Smooth muscle cell (in vitro differentiated cells): ENCODE results near the gene RASD1. TPM values are rescaled to one million over a fixed set of nuclear protein-coding genes. Genes with fewer than 3 reads are reported as not detected.
"Not testable (repeated sequence)": the region's sequence is repeated elsewhere in the genome, so short reads cannot be mapped to it uniquely, and the experiment has no call there.

Experiments
- DNase-seq: peaks from one replicate; lab custom pipeline; 2025; ENCODE audit not compliant: unreplicated experiment; lab: John Stamatoyannopoulos, UW
- H2AFZ ChIP-seq: fragments of 200-600 bp; sonication (generic); 2 replicates; pipeline ENCODE4 v1.6.0; 2016; ENCODE audit warnings: antibody characterized with exemption, low read depth, mild to moderate bottlenecking
- H3F3A ChIP-seq: fragments of 200-600 bp; sonication (generic); 2 replicates; pipeline ENCODE4 v1.6.0; 2017; ENCODE audit warnings: antibody characterized with exemption, low read depth
- H3K27ac ChIP-seq: fragments of 200-600 bp; sonication (generic); 2 replicates; pipeline ENCODE4 v1.5.1; 2016; ENCODE audit warnings: low read depth, mild to moderate bottlenecking
- H3K27me3 ChIP-seq: fragments of 200-600 bp; sonication (generic); 2 replicates; pipeline ENCODE4 v1.6.1; 2016; ENCODE audit warnings: low read depth, mild to moderate bottlenecking
- H3K36me3 ChIP-seq: fragments of 200-600 bp; sonication (generic); 2 replicates; pipeline ENCODE4 v1.5.1; 2016; ENCODE audit warnings: low read depth
- H3K4me1 ChIP-seq: fragments of 200-600 bp; sonication (generic); 2 replicates; pipeline ENCODE4 v1.5.1; 2016; ENCODE audit warnings: low read depth
- H3K4me2 ChIP-seq: fragments of 200-600 bp; sonication (generic); 2 replicates; pipeline ENCODE4 v1.6.0; 2016; ENCODE audit warnings: mild to moderate bottlenecking
- H3K4me3 ChIP-seq: fragments of 200-600 bp; sonication (generic); 2 replicates; pipeline ENCODE4 v1.5.1; 2016; ENCODE audit warnings: mild to moderate bottlenecking
- H3K79me2 ChIP-seq: fragments of 200-600 bp; sonication (generic); 2 replicates; pipeline ENCODE4 v1.6.0; 2016; ENCODE audit warnings: low read depth, mild to moderate bottlenecking
- H3K9ac ChIP-seq: fragments of 200-600 bp; sonication (generic); 2 replicates; pipeline ENCODE4 v1.6.0; 2016; ENCODE audit warnings: low read depth
- H3K9me3 ChIP-seq: fragments of 200-600 bp; sonication (generic); replicated peaks from 2 replicates; pipeline ENCODE4 v1.5.1; 2016; ENCODE audit warnings: low read depth
- H4K20me1 ChIP-seq: fragments of 200-600 bp; sonication (generic); 2 replicates; pipeline ENCODE4 v1.6.0; 2016; ENCODE audit warnings: low read depth
- CTCF ChIP-seq: fragments of 200-600 bp; sonication (generic); IDR thresholded peaks from 2 replicates; pipeline ENCODE4 v1.5.1; 2017; ENCODE audit warnings: borderline replicate concordance, mild to moderate bottlenecking, antibody characterized with exemption; ENCODE audit not compliant: insufficient read depth, poor library complexity, severe bottlenecking
- WGBS: methylation state at CpG from one replicate; pipeline ENCODE4 v1.1.7; 2016; ENCODE audit warnings: low lambda C conversion rate; 5-methylcytosine and 5-hydroxymethylcytosine counted together
- polyA plus RNA-seq: library from polyadenylated mRNA; unstranded; fragments of >200 nt; fragmentation: Nextera tagmentation; extraction: Ambion mirVana; gene quantifications from 2 replicates; pipeline ENCODE4 v1.2.1, GENCODE V29; 2016
- total RNA-seq: library from RNA; depleted of rRNA; stranded (reverse); fragments of >200 nt; gene quantifications from 2 replicates; pipeline ENCODE4 v1.2.3, GENCODE V29; 2014

The RASD1 gene
- total and polyA plus RNA-seq, 2 experiments from 2014 or later: 5.0 to 5.7 TPM

GRCh38 chr17:17467016-17467415, 29.2 kb downstream of the RASD1 start:
- no peak for TF ChIP-seq CTCF
- no peak overlapping the region for H3K9ac ChIP-seq

GRCh38 chr17:17466511-17466910, 29.7 kb downstream of the RASD1 start:
- H3K4me3 ChIP-seq: no peak overlapping the region
- 70% methylated on average over 5 of the region's 5 CpGs for WGBS
- no peak for DNase-seq
- no peaks in the 10 kb centered on the region for H3F3A ChIP-seq
- H3K9me3 ChIP-seq: no peaks in the 10 kb centered on the region
- no peak overlapping the region for H3K27ac ChIP-seq
- H3K4me2 ChIP-seq: no peak overlapping the region
- H2AFZ ChIP-seq: no peak overlapping the region
- no peaks in the 10 kb centered on the region for H4K20me1 ChIP-seq
- peaks cover 14% of the 10 kb centered on the region for H3K4me1 ChIP-seq
- H3K36me3 ChIP-seq: no peaks in the 10 kb centered on the region
- no peaks in the 10 kb centered on the region for H3K79me2 ChIP-seq
- no peak overlapping the region for H3K9ac ChIP-seq
- TF ChIP-seq CTCF: no peak
- H3K27me3 ChIP-seq: peaks cover 10% of the 10 kb centered on the region

More at GRCh38 chr17:17467016-17467415, 29.2 kb downstream of the RASD1 start:
- Histone ChIP-seq H3K27me3 (peaks cover 10% of the 10 kb centered on the region), H3K9me3 (no peaks in the 10 kb centered on the region), H2AFZ (no peak overlapping the region), H4K20me1 (no peaks in the 10 kb centered on the region), H3F3A (no peaks in the 10 kb centered on the region), H3K4me1 (peaks cover 14% of the 10 kb centered on the region), H3K27ac (no peak overlapping the region), H3K4me2 (no peak overlapping the region), H3K79me2 (no peaks in the 10 kb centered on the region), H3K4me3 (no peak overlapping the region), H3K36me3 (no peaks in the 10 kb centered on the region)
- no peak for DNase-seq
- WGBS: 78% methylated on average over 5 of the region's 5 CpGs

GRCh38 chr17:17465878-17466277, 30.3 kb downstream of the RASD1 start:
- H3K9ac ChIP-seq, H3K36me3 ChIP-seq, H3K9me3 ChIP-seq, DNase-seq, H3K79me2 ChIP-seq, H3K4me3 ChIP-seq, H2AFZ ChIP-seq, H4K20me1 ChIP-seq, H3K4me2 ChIP-seq, H3K27me3 ChIP-seq, H3K27ac ChIP-seq, H3F3A ChIP-seq: not testable (repeated sequence)
- WGBS: 31% methylated on average over 1 of the region's 1 CpG
- H3K4me1 ChIP-seq: peaks cover 14% of the 10 kb centered on the region

- no peaks in the 10 kb centered on the region for H3K9me3 ChIP-seq
- H3K4me1 ChIP-seq: peaks cover 14% of the 10 kb centered on the region
- H3F3A ChIP-seq: no peaks in the 10 kb centered on the region
- H3K9ac ChIP-seq: no peak overlapping the region
- no peaks in the 10 kb centered on the region for H3K36me3 ChIP-seq
- H3K79me2 ChIP-seq: no peaks in the 10 kb centered on the region
- no peak for DNase-seq
- no peak overlapping the region for H2AFZ ChIP-seq
- TF ChIP-seq CTCF: no peak
- no peak overlapping the region for H3K27ac ChIP-seq
- H3K27me3 ChIP-seq: no peaks in the 10 kb centered on the region
- 88% methylated on average over 6 of the region's 6 CpGs for WGBS
- H3K4me3 ChIP-seq: no peak overlapping the region
- H3K4me2 ChIP-seq: no peak overlapping the region
- no peaks in the 10 kb centered on the region for H4K20me1 ChIP-seq
Measured at GRCh38 chr17:17463821-17464220, 32.4 kb downstream of the RASD1 start.
